K562 (cell line): ENCODE measurements around the gene SERTAD2. TPM values are rescaled to one million over a fixed set of nuclear protein-coding genes. Genes with fewer than 3 reads are reported as not detected.

Source experiments
- ATAC-seq: fragments of 200-7000 bp; cut with Tn5 transposase; 3 replicates; pipeline ENCODE4 v1.9.1; 2020; ENCODE audit warnings: moderate library complexity
- BruUV-seq: library from RNA; stranded (reverse); fragments of 400-500 nt; replicated peaks from 2 replicates; lab custom pipeline; 2021; lab: Mats Ljungman, UMichigan
- CTCF ChIA-PET: fragments of 300-600 bp; formaldehyde crosslinking; extraction: SDS; loops from one replicate; lab custom pipeline; 2021; ENCODE audit warnings: low intra/inter-chr PET ratio; lab: Yijun Ruan, JAX
- POLR2A ChIA-PET: fragments of 300-600, 350-650 bp; sonication (Branson Sonifier 250); formaldehyde crosslinking; extraction: SDS; loops from one replicate; lab custom pipeline; 2021; ENCODE audit warnings: antibody characterized with exemption, inconsistent platforms; lab: Yijun Ruan, JAX
- DNase-seq, 4 experiments: peaks; one replicate each; pipeline versions ENCODE4 v3.0.0 to v3.0.0-alpha.2; 2011 to 2018; ENCODE audit warnings: low spot score in 3 of 4, mixed read lengths in 3 of 4; ENCODE audit errors: extremely low read depth in 1 of 4
- FAIRE-seq: peaks from 2 replicates; lab custom pipeline; 2011; peaks lifted over from hg19 to GRCh38; lab: Jason Lieb, UNC
- H2AFZ ChIP-seq: 2 replicates; pipeline ENCODE4 v1.6.0; 2011; ENCODE audit warnings: low read depth, low read length, control low read depth, inconsistent platforms
- H3K27ac ChIP-seq: fragments of 200-600 bp; 3 replicates; pipeline ENCODE4 v1.8.0; 2011; ENCODE audit warnings: low read depth, mild to moderate bottlenecking, control low read depth, inconsistent platforms, low read length, moderate library complexity, mixed read lengths; ENCODE audit errors: extremely low read depth
- H3K27me3 ChIP-seq, 2 experiments: fragments of 300-600 bp in 1 of 2; 2 replicates in 1 of 2; 3 replicates in 1 of 2; pipeline versions ENCODE4 v1.6.0 to v1.8.0; 2011; ENCODE audit warnings: inconsistent platforms in 2 of 2, low read length in 2 of 2, mild to moderate bottlenecking in 1 of 2, mixed read lengths in 1 of 2, moderate library complexity in 1 of 2; ENCODE audit not compliant: control insufficient read depth in 2 of 2, insufficient read depth in 2 of 2
- H3K36me3 ChIP-seq: fragments of 300-600 bp; 3 replicates; pipeline ENCODE4 v1.8.0; 2011; ENCODE audit warnings: mild to moderate bottlenecking, low read length, inconsistent platforms; ENCODE audit not compliant: control insufficient read depth, insufficient read depth
- H3K4me1 ChIP-seq, 2 experiments: fragments of 200-600 bp in 1 of 2; replicated peaks in 1 of 2; 2 replicates in 1 of 2; 3 replicates in 1 of 2; pipeline versions ENCODE4 v1.5.1 to v1.8.0; 2011; ENCODE audit warnings: inconsistent platforms in 2 of 2, low read length in 2 of 2, mild to moderate bottlenecking in 1 of 2, mixed read lengths in 1 of 2, moderate library complexity in 1 of 2; ENCODE audit not compliant: control insufficient read depth in 2 of 2, insufficient read depth in 2 of 2
- H3K4me2 ChIP-seq: 2 replicates; pipeline ENCODE4 v1.6.1; 2011; ENCODE audit warnings: low read length, control low read depth, inconsistent platforms, mixed read lengths; ENCODE audit not compliant: insufficient read depth
- H3K4me3 ChIP-seq: fragments of 200-600 bp; sonication (generic), shearing (Covaris generic); 2 replicates; pipeline ENCODE4 v1.5.1; 2016; ENCODE audit warnings: control low read depth, inconsistent platforms
- H3K79me2 ChIP-seq: fragments of 200-600 bp; 3 replicates; pipeline ENCODE4 v1.8.0; 2011; ENCODE audit warnings: low read length, inconsistent platforms; ENCODE audit not compliant: control insufficient read depth, insufficient read depth
- H3K9ac ChIP-seq, 2 experiments: 2 replicates each; pipeline versions ENCODE4 v1.6.0 to v1.6.1; 2011; ENCODE audit warnings: low read depth in 2 of 2, low read length in 2 of 2, control low read depth in 1 of 2, inconsistent platforms in 1 of 2, mild to moderate bottlenecking in 1 of 2, mixed read lengths in 1 of 2; ENCODE audit not compliant: insufficient read depth in 1 of 2
- H3K9me1 ChIP-seq: one replicate; pipeline ENCODE4 v1.6.0; 2011; ENCODE audit warnings: inconsistent platforms, mild to moderate bottlenecking, low read length, moderate library complexity; ENCODE audit not compliant: control insufficient read depth, insufficient read depth
- H3K9me3 ChIP-seq: replicated peaks from 2 replicates; pipeline ENCODE4 v1.5.1; 2011; ENCODE audit warnings: low read depth, low read length, inconsistent platforms; ENCODE audit not compliant: control insufficient read depth, insufficient read depth
- H4K20me1 ChIP-seq: replicated peaks from 2 replicates; pipeline ENCODE4 v1.6.1; 2011; ENCODE audit warnings: low read length, inconsistent platforms, mixed read lengths; ENCODE audit not compliant: control insufficient read depth, insufficient read depth
- CBFA2T3 ChIP-seq: fragments of 450-650 bp; IDR thresholded peaks from 2 replicates; pipeline ENCODE4 v1.6.1; 2017
- HDAC1 ChIP-seq, 2 experiments: fragments of 450-650 bp; IDR thresholded peaks; 2 replicates each; pipeline ENCODE4 v1.6.1; 2016 to 2017; ENCODE audit warnings: inconsistent platforms in 1 of 2, mild to moderate bottlenecking in 1 of 2, moderate library complexity in 1 of 2
- HNRNPL ChIP-seq: fragments of 200-400 bp; formaldehyde crosslinking; IDR thresholded peaks from 2 replicates; pipeline ENCODE4 v1.6.1; 2017; ENCODE audit warnings: low read depth, mild to moderate bottlenecking, low read length
- MCM2 ChIP-seq: fragments of 450-650 bp; IDR thresholded peaks from 2 replicates; pipeline ENCODE4 v1.6.1; 2017; ENCODE audit warnings: low read depth, mild to moderate bottlenecking
- NFATC3 ChIP-seq: fragments of 450-650 bp; IDR thresholded peaks from 2 replicates; pipeline ENCODE4 v1.6.1; 2017; ENCODE audit warnings: mild to moderate bottlenecking
- NFIX ChIP-seq: fragments of 250-450 bp; sonication (Bioruptor Pico); IDR thresholded peaks from 2 replicates; pipeline ENCODE4 v1.4.0; 2020; ENCODE audit warnings: low read depth, mild to moderate bottlenecking, moderate library complexity
- NFXL1 ChIP-seq: fragments of 450-650 bp; formaldehyde crosslinking; IDR thresholded peaks from 2 replicates; pipeline ENCODE4 v1.4.0; 2021; ENCODE audit warnings: mild to moderate bottlenecking
- PBX2 ChIP-seq, 2 experiments: IDR thresholded peaks in 1 of 2; conservative IDR thresholded peaks in 1 of 2; 2 replicates each; pipeline ENCODE4 v1.6.1; 2016; ENCODE audit warnings: low read depth in 2 of 2, mild to moderate bottlenecking in 1 of 2, missing compliant biosample characterization in 1 of 2, missing genetic modification characterization in 1 of 2, moderate library complexity in 1 of 2
- SOX6 ChIP-seq: fragments of 450-650 bp; IDR thresholded peaks from 2 replicates; pipeline ENCODE4 v1.6.1; 2014; ENCODE audit warnings: mild to moderate bottlenecking
- SREBF1 ChIP-seq: fragments of 150-350 bp; IDR thresholded peaks from 2 replicates; pipeline ENCODE4 v1.6.1; 2014; ENCODE audit warnings: antibody characterized with exemption, low read depth, low read length, borderline replicate concordance
- SREBF2 ChIP-seq: sonication (generic); formaldehyde crosslinking; IDR thresholded peaks from 2 replicates; pipeline ENCODE4 v1.4.0; 2020; ENCODE audit warnings: mild to moderate bottlenecking, missing genetic modification reagents
- TBL1XR1 ChIP-seq, 2 experiments: IDR thresholded peaks; 2 replicates each; pipeline ENCODE4 v1.6.1; 2012; ENCODE audit warnings: improper control_type of control experiment in 2 of 2, low read length in 2 of 2, mild to moderate bottlenecking in 1 of 2
- TCF3 ChIP-seq: sonication (generic); formaldehyde crosslinking; IDR thresholded peaks from 2 replicates; pipeline ENCODE4 v1.4.0; 2020; ENCODE audit warnings: mild to moderate bottlenecking, missing genetic modification reagents
- ZBTB17 ChIP-seq: fragments of 450-650 bp; formaldehyde crosslinking; IDR thresholded peaks from 2 replicates; pipeline ENCODE4 v1.4.0; 2020; ENCODE audit warnings: mild to moderate bottlenecking
- ZFP30 ChIP-seq: fragments of 250-450 bp; sonication (Bioruptor Pico); IDR thresholded peaks from 2 replicates; pipeline ENCODE4 v1.8.0; 2022; ENCODE audit warnings: moderate library complexity, mild to moderate bottlenecking, inconsistent platforms, borderline replicate concordance
- ZNF124 ChIP-seq: sonication (generic); formaldehyde crosslinking; IDR thresholded peaks from 2 replicates; pipeline ENCODE4 v1.8.1; 2022; ENCODE audit warnings: missing genetic modification reagents
- ZNF143 ChIP-seq: sonication (generic); formaldehyde crosslinking; IDR thresholded peaks from 2 replicates; pipeline ENCODE4 v1.9.0; 2022; ENCODE audit warnings: mild to moderate bottlenecking, missing genetic modification reagents
- ZNF232 ChIP-seq: sonication (generic); formaldehyde crosslinking; IDR thresholded peaks from 2 replicates; pipeline ENCODE4 v1.8.0; 2022; ENCODE audit warnings: mild to moderate bottlenecking, missing genetic modification reagents
- ZNF280A ChIP-seq: fragments of 450-650 bp; IDR thresholded peaks from 2 replicates; pipeline ENCODE4 v1.6.1; 2018; ENCODE audit warnings: mild to moderate bottlenecking, low read depth; ENCODE audit not compliant: partially characterized antibody
- ZNF79 ChIP-seq: fragments of 250-450 bp; sonication (Bioruptor Pico); IDR thresholded peaks from 2 replicates; pipeline ENCODE4 v1.4.0; 2020; ENCODE audit warnings: low read depth, mild to moderate bottlenecking, moderate library complexity
- WGBS: fragments of 100-300 bp; shearing (Covaris generic); methylation state at CpG from one replicate; pipeline ENCODE4 v1.1.6; 2016; ENCODE audit warnings: low coverage, mixed read lengths; ENCODE audit not compliant: insufficient coverage; ENCODE audit errors: missing lambda C conversion rate; 5-methylcytosine and 5-hydroxymethylcytosine counted together
- in situ Hi-C: fragments of 300-500 bp; cut with MboI; formaldehyde crosslinking; loops from 4 replicates; pipeline ENCODE4 v1.15.0; 2018; ENCODE audit warnings: inconsistent platforms, mixed read lengths
- intact Hi-C: fragments of 100-400 bp; cut with micrococcal nuclease; formaldehyde crosslinking; loops from 2 replicates; pipeline ENCODE4 v1.14.2; 2022
- polyA plus RNA-seq, 8 experiments: library from polyadenylated mRNA; depleted of rRNA in 4 of 8; stranded (reverse) in 5 of 8; unstranded in 3 of 8; fragments of >200 nt; fragmentation: Nextera tagmentation in 2 of 8; fragmentation: Illumina TruSeq in 1 of 8; extraction: Ambion mirVana in 2 of 8; extraction: Trizol in 1 of 8; gene quantifications; 2 replicates each; pipeline versions ENCODE4 v1.2.1 to v1.2.3, GENCODE V29; 2011 to 2014; ENCODE audit warnings: inconsistent platforms in 1 of 8, missing spikeins in 1 of 8
- total RNA-seq, 7 experiments: library from RNA; depleted of rRNA in 6 of 7; stranded (reverse); fragments of >200 nt in 6 of 7; fragmentation: Illumina TruSeq in 2 of 7; extraction: Trizol in 2 of 7; gene quantifications; 2 replicates each; pipeline versions ENCODE4 v1.2.1 to v1.2.3, GENCODE V29; 2011 to 2021; ENCODE audit warnings: low replicate concordance in 1 of 7

SERTAD2 gene
- total and polyA plus RNA-seq, 9 of the 15 experiments (the other 6 are each of a cell fraction or from before 2014, with no cell fraction given), result 3.0 to 12.5 (median 6.1) TPM

GRCh38 chr2:64591188-64591587 is 62.5 kb downstream of the SERTAD2 start:
- Histone ChIP-seq H3K9me3 (no peaks in the 10 kb centered on the region), H3K9me1 (no peaks in the 10 kb centered on the region), H3K27ac (no peak overlapping the region), H3K4me1 (no peaks in the 10 kb centered on the region), H3K4me2 (no peak overlapping the region), H3K9ac (no peak overlapping the region)
- in situ Hi-C loops, result no loop called here
- no peak for ATAC-seq
- 85% methylated on average over 4 of the region's 4 CpGs for WGBS
- no peak for TF ChIP-seq HNRNPL
- TF ChIP-seq ZNF143 (CRISPR knock-in tag), result no peak
- no peak for TF ChIP-seq ZNF280A
- no peak for TF ChIP-seq NFIX (CRISPR knock-in tag)
- no peak for TF ChIP-seq CBFA2T3
- no peak for TF ChIP-seq NFXL1 (CRISPR knock-in tag)
- TF ChIP-seq MCM2, result no peak
- no peak for TF ChIP-seq HDAC1 (IDR thresholded peaks at IDR 0.05)
- no peak for TF ChIP-seq ZNF124
- TF ChIP-seq ZBTB17, result no peak
- TF ChIP-seq NFATC3, result no peak
- no peak for TF ChIP-seq PBX2 (CRISPR knock-in tag; IDR thresholded peaks at IDR 0.05; ENCODE audit: low read depth)
- TF ChIP-seq PBX2 (tag; conservative IDR thresholded peaks at IDR 0.05; ENCODE audit: low read depth), result no peak
- TF ChIP-seq ZNF232 (CRISPR knock-in tag), result no peak
- TF ChIP-seq TBL1XR1 (IDR thresholded peaks at IDR 0.05; ENCODE audit: low read length in 2 of 2), result no peak
- no peak for TF ChIP-seq SREBF2 (CRISPR knock-in tag)
- TF ChIP-seq ZNF79, result no peak
- TF ChIP-seq SREBF1, result no peak
- TF ChIP-seq TCF3 (CRISPR knock-in tag), result no peak
- no peak for TF ChIP-seq SOX6
- TF ChIP-seq ZFP30, result no peak
- TF ChIP-seq, all 486 proteins: peak for 0
- H3K36me3 ChIP-seq, result peaks cover 25% of the 10 kb centered on the region; the same call in 2 of the 3 replicates
- ChIA-PET POLR2A (no interaction called here), CTCF (interaction anchor here (0.7 kb wide), 1 partner anchor 326 kb away, joined by 3 read pairs; no protein-coding TSS in a partner anchor)
- BruUV-seq, result no TSS peak
- no peak for DNase-seq
- no peak for FAIRE-seq
- intact Hi-C loops, result no loop called here
- no peaks in the 10 kb centered on the region for H3K27me3 ChIP-seq
- H3K4me3 ChIP-seq, result no peak overlapping the region
- H3K79me2 ChIP-seq, result no peaks in the 10 kb centered on the region
- no peaks in the 10 kb centered on the region for H4K20me1 ChIP-seq
- no peak overlapping the region for H2AFZ ChIP-seq
